Measurements from ENCODE around the gene COL4A2.

The COL4A2 gene

GRCh38 chr13:110503037-110503901 is 196.2 kb downstream of the COL4A2 start:
- no peak for DNase-seq

- DNase-seq = no peak
Measured at GRCh38 chr13:110503979-110504499, 197.0 kb downstream of the COL4A2 start.

GRCh38 chr13:110505594-110505993 is 198.5 kb downstream of the COL4A2 start:
- DNase-seq = no peak

DNA sequence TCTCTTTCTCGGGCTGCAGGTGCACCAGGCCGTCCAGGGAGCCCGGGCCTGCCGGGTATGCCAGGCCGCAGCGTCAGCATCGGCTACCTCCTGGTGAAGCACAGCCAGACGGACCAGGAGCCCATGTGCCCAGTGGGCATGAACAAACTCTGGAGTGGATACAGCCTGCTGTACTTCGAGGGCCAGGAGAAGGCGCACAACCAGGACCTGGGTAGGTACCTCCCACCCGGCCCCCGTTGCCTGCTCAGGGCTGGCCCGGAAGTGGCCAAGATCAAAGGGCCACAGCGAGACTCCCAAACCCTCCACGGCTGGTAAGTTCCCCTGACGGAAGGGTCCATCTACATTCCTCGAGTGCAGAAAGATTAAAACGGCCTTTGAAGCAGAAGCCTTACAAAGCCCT is 199.3 kb downstream of the COL4A2 start:
- no peak for DNase-seq

DNA sequence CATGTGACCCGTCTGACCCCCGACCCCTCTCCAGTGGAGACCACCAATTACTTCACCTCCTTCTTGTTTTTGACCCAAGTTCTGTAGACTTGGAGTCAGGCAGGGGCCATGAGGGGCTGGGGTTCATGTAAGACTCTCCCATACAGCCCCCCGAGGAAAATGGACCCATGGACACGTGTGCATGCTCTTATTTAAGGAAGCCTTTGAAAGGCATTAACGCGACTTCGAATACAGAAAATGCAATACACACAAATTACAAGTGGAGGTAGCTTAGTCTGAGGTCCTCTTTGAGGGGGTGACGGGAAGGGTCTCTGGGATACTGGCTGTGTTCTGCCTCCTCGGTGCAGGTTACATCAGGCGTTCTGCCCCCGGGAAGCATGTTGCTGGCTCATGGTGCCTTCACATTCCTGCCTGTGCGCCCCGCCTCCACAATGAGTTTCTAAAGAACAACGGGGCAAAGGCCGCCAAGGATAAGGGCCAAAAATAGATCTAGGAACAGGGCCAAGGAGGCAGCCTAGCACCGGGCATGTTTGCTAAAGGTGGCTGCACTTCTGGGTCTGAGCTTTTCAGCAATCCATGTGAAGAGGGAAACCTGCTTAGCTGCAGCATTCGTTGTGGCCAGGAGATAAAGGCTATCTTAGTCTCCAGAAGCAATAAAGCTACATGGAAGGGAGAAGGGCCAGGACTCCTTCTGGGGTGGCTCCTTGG is 199.9 kb downstream of the COL4A2 start:
- no peak for DNase-seq

- no peak for DNase-seq
Measured at GRCh38 chr13:110507678-110508381, 200.7 kb downstream of the COL4A2 start.

DNA sequence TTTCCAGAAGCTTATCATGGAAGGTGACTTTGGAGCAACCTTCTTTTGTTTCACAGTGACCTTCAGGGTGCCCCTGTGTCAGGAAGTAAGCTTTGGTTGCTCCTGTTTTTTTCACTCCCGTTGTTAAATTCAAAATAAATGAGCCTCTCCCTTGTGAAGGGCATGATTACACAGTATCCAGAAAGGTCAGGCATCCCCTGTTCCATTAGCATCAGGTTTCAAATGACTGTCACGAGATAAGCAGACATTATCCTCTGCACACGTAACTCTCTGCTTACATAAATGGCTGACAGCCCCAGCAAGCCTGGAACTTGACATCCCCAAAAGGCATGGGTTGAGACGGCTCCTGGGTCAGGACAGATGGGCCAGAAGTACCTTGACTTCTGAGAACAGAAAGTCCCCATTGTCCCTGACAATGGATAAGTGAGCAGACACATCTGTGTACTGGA is 202.4 kb downstream of the COL4A2 start:
- no peak for DNase-seq

- DNase-seq = no peak
Measured at GRCh38 chr13:110509971-110510786, 203.1 kb downstream of the COL4A2 start.

- no peak for DNase-seq
Measured at GRCh38 chr13:110511509-110512181, 204.6 kb downstream of the COL4A2 start.

DNA sequence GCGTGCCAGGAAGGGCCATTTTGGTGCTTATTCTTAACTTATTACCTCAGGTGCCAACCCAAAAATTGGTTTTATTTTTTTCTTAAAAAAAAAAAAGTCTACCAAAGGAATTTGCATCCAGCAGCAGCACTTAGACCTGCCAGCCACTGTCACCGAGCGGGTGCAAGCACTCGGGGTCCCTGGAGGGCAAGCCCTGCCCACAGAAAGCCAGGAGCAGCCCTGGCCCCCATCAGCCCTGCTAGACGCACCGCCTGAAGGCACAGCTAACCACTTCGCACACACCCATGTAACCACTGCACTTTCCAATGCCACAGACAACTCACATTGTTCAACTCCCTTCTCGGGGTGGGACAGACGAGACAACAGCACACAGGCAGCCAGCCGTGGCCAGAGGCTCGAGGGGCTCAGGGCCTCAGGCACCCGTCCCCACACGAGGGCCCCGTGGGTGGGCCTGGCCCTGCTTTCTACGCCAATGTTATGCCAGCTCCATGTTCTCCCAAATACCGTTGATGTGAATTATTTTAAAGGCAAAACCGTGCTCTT is 205.2 kb downstream of the COL4A2 start:
- no peak for DNase-seq

DNA sequence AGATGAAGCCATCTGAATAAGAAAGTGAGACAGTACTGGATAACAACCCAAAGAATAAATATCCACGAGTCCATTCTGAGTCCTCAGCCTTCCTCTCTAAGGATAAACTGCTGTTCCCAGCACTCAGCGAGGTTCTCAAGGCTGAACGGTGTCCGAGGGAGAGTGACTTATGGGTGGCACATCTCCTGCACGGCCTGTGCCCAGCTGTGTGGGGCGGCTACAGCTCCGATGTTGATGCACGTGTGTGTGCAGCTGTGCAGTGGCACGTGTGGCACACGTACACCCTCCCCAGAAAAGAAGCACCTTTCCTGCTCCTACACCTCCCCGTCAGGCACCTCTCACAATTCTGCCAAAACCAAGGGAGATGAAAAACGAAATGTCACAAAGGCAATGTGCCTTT is 209.4 kb downstream of the COL4A2 start:
- no peak for DNase-seq

- DNase-seq = no peak
Measured at GRCh38 chr13:110517505-110518225, 210.6 kb downstream of the COL4A2 start.

DNA sequence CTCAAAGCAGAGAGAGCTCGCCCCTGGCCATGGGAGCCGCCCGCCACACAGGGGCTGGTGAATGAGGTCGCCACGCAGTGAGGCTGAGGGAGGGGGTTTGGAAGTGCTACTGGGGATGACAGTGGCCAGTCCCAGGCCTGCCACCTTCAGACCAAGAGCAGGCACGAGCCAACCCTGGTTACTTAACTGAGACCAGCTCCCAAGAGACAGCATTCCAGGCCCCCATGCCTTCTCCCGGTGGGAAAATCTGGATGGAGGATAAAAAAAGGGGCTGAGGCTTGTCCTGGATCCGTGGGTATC is 211.1 kb downstream of the COL4A2 start:
- no peak for DNase-seq

DNA sequence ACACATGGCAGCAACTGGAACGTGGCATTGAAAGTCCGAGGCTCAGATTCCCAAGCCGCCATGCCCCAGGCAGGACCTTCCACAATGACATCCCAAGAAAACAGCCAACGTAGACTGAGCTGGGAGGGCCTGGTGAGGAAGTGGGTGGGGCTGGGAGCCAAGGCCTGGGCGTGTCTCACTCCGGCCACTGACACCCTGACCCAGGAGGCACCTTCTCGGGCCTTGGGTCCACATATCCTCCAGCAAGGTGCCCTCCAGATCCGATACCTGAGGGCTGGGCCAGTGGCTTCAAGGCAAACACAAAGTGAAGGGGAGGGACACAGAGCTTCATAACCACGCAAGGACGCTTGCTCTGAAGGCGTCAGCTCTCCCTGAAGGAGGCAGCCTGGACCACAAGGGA is 211.5 kb downstream of the COL4A2 start:
- no peak for DNase-seq

GRCh38 chr13:110519046-110519445 is 212.0 kb downstream of the COL4A2 start:
- DNase-seq = no peak

DNA sequence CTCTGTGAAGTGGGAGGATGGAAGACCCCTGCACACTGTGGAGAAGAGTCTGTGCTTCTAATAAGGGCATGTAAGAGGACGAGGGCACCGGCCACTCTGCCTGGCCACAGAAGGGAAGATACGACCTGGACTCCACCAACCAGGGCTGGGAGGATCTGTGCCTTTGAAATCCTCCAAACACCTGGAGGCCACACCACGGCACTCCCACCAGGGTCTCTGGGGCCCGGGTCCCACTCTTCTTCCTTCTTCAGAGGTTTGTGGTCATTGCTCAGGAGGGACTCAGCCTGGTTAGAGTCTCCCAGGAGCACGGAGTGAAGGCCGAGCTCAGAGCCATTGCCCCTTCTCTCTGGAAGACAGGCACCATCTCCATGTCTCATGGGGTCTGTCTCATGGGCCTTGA is 212.4 kb downstream of the COL4A2 start:
- DNase-seq = no peak

GRCh38 chr13:110520431-110521295 is 213.6 kb downstream of the COL4A2 start:
- peak; percentile 61 for DNase-seq

DNA sequence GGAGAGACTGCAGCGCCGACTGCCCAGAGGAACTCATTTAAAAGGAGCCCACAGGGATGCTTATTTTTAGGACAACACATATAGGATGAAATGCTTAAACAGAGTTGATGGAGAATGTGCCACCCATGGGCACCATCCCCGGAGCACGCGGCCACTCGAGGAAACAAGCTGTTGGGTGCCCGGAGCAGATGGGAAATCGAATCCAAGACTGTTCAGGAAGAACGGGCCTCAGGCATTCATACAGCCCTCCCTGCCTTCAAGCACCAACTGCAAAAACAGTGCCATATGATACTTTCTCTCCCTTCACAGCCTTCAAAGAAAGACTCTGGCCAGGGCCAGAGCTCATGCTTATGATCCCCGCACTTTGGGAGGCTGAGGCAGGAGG is 214.2 kb downstream of the COL4A2 start:
- no peak for DNase-seq

DNA sequence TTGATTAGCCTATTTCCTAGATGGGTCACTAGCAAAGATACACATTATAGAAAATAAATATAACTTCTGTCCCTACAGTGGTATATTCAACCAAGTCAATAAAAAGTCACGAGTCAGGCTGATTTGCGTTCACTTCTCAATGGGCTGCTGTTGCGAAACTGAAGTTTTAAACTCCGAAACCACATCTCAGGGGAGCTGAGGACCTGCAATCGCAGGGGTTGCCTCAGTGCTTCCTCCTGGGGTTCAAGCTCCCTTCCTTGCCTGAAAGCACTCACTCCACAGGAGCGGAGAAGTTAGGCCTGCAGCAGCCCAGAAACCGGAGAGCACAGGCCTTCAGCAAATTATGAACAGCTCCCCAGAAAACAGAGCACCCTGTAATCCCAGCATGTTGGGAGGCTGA is 214.9 kb downstream of the COL4A2 start:
- peak; percentile 53 for DNase-seq

- no peak for DNase-seq
Measured at GRCh38 chr13:110522721-110523120, 215.6 kb downstream of the COL4A2 start.
